ENCODE measurements around the gene R3HDM4.

- TF ChIP-seq CTCF (conservative IDR thresholded peaks at IDR 0.05 in 1 of 2, IDR thresholded peaks at IDR 0.05 in 1 of 2; ENCODE audit: extremely low read depth in 1 of 2, insufficient read depth in 1 of 2, low read depth in 1 of 2, low read length in 2 of 2): no peak
- no peak for TF ChIP-seq EZH2 (IDR thresholded peaks at IDR 0.05; ENCODE audit: borderline replicate concordance, low read length)
Observed at GRCh38 chr19:903266-903797, 9.7 kb downstream of the R3HDM4 start.
